Measurements from ENCODE around the gene LRRC8A.

Gene LRRC8A

DNA sequence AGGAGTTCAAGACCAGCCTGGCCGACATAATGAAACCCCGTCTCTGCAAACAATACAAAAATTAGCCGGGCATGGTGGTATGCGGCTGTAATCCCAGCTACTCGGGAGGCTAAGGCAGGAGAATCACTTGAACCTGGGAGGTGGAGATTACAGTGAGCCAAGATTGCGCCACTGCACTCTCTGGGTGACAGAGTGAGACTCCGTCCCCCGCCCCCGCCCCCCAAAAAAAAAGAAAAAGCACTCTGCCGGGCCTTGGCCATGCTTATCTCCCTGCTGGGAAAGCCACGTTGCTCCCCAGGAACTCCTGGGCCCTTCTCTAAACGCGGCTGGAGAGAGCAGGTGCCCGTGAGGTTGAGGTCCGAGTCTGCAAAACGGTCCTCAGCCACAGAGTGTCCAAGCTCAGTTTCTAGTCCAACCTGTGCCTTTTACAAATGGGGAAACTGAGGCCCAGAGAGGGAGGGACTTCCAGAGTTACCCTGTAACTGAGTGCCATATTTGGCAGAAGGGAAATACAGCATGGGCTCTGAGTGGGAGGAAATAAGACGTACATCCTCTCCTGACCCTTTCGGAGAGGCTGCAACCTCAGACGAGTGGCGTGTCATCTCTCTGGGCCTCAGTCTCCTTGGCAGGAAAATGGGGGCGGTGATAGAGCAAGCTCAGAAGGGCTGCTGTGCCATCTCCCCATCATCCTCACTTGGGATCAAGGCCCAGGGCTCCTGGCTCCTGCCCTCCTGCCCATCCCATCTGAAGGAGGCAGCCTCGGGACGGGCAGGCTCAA lies 32.3 kb downstream of the LRRC8A start:
- no peak for DNase-seq (ENCODE audit: low read depth)
- TF ChIP-seq POLR2A (IDR thresholded peaks at IDR 0.05; ENCODE audit: extremely low read depth, insufficient read length) (no peak), MYC (IDR thresholded peaks at IDR 0.05; ENCODE audit: low read depth, low read length) (no peak)
- TF ChIP-seq, protein P1, sequence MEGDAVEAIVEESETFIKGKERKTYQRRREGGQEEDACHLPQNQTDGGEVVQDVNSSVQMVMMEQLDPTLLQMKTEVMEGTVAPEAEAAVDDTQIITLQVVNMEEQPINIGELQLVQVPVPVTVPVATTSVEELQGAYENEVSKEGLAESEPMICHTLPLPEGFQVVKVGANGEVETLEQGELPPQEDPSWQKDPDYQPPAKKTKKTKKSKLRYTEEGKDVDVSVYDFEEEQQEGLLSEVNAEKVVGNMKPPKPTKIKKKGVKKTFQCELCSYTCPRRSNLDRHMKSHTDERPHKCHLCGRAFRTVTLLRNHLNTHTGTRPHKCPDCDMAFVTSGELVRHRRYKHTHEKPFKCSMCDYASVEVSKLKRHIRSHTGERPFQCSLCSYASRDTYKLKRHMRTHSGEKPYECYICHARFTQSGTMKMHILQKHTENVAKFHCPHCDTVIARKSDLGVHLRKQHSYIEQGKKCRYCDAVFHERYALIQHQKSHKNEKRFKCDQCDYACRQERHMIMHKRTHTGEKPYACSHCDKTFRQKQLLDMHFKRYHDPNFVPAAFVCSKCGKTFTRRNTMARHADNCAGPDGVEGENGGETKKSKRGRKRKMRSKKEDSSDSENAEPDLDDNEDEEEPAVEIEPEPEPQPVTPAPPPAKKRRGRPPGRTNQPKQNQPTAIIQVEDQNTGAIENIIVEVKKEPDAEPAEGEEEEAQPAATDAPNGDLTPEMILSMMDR (IDR thresholded peaks at IDR 0.05; ENCODE audit: low read depth, low read length), result no peak
- TF ChIP-seq, protein P2, sequence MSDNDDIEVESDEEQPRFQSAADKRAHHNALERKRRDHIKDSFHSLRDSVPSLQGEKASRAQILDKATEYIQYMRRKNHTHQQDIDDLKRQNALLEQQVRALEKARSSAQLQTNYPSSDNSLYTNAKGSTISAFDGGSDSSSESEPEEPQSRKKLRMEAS (IDR thresholded peaks at IDR 0.05; ENCODE audit: low read depth, low read length), result no peak
- no peak overlapping the region for H3K4me3 ChIP-seq (ENCODE audit: low read depth, low read length)

DNA sequence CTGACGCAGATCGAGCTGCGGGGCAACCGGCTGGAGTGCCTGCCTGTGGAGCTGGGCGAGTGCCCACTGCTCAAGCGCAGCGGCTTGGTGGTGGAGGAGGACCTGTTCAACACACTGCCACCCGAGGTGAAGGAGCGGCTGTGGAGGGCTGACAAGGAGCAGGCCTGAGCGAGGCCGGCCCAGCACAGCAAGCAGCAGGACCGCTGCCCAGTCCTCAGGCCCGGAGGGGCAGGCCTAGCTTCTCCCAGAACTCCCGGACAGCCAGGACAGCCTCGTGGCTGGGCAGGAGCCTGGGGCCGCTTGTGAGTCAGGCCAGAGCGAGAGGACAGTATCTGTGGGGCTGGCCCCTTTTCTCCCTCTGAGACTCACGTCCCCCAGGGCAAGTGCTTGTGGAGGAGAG lies 34.3 kb downstream of the LRRC8A start:
- no peak overlapping the region for H3K4me3 ChIP-seq (ENCODE audit: low read depth, low read length)
- TF ChIP-seq POLR2A (IDR thresholded peaks at IDR 0.05; ENCODE audit: extremely low read depth, insufficient read length), result no peak
- TF ChIP-seq, protein P2 (IDR thresholded peaks at IDR 0.05; ENCODE audit: low read depth, low read length), result no peak
- TF ChIP-seq, protein P1 (IDR thresholded peaks at IDR 0.05; ENCODE audit: low read depth, low read length), result no peak
- TF ChIP-seq MYC (IDR thresholded peaks at IDR 0.05; ENCODE audit: low read depth, low read length), result no peak
- no peak for DNase-seq (ENCODE audit: low read depth)

DNA sequence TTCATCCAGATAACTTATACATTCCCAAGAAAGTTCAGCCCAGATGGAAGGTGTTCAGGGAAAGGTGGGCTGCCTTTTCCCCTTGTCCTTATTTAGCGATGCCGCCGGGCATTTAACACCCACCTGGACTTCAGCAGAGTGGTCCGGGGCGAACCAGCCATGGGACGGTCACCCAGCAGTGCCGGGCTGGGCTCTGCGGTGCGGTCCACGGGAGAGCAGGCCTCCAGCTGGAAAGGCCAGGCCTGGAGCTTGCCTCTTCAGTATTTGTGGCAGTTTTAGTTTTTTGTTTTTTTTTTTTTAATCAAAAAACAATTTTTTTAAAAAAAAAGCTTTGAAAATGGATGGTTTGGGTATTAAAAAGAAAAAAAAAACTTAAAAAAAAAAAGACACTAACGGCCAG lies 34.8 kb downstream of the LRRC8A start:
- H3K4me3 ChIP-seq (ENCODE audit: low read depth, low read length), result no peak overlapping the region
- no peak for TF ChIP-seq POLR2A (IDR thresholded peaks at IDR 0.05; ENCODE audit: extremely low read depth, insufficient read length)
- TF ChIP-seq, protein P2 (IDR thresholded peaks at IDR 0.05; ENCODE audit: low read depth, low read length), result no peak
- TF ChIP-seq, protein P1 (IDR thresholded peaks at IDR 0.05; ENCODE audit: low read depth, low read length), result no peak
- TF ChIP-seq MYC (IDR thresholded peaks at IDR 0.05; ENCODE audit: low read depth, low read length), result no peak
- DNase-seq (ENCODE audit: low read depth), result no peak

DNA sequence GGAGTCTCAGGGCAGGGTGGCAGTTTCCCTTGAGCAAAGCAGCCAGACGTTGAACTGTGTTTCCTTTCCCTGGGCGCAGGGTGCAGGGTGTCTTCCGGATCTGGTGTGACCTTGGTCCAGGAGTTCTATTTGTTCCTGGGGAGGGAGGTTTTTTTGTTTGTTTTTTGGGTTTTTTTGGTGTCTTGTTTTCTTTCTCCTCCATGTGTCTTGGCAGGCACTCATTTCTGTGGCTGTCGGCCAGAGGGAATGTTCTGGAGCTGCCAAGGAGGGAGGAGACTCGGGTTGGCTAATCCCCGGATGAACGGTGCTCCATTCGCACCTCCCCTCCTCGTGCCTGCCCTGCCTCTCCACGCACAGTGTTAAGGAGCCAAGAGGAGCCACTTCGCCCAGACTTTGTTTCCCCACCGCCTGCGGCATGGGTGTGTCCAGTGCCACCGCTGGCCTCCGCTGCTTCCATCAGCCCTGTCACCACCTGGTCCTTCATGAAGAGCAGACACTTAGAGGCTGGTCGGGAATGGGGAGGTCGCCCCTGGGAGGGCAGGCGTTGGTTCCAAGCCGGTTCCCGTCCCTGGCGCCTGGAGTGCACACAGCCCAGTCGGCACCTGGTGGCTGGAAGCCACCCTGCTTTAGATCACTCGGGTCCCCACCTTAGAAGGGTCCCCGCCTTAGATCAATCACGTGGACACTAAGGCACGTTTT lies 35.4 kb downstream of the LRRC8A start:
- no peak overlapping the region for H3K4me3 ChIP-seq (ENCODE audit: low read depth, low read length)
- DNase-seq (ENCODE audit: low read depth), result no peak
- TF ChIP-seq POLR2A (IDR thresholded peaks at IDR 0.05; ENCODE audit: extremely low read depth, insufficient read length), result no peak
- TF ChIP-seq, protein P2 (IDR thresholded peaks at IDR 0.05; ENCODE audit: low read depth, low read length), result no peak
- TF ChIP-seq, protein P1 (IDR thresholded peaks at IDR 0.05; ENCODE audit: low read depth, low read length), result no peak
- TF ChIP-seq MYC (IDR thresholded peaks at IDR 0.05; ENCODE audit: low read depth, low read length), result no peak

DNA sequence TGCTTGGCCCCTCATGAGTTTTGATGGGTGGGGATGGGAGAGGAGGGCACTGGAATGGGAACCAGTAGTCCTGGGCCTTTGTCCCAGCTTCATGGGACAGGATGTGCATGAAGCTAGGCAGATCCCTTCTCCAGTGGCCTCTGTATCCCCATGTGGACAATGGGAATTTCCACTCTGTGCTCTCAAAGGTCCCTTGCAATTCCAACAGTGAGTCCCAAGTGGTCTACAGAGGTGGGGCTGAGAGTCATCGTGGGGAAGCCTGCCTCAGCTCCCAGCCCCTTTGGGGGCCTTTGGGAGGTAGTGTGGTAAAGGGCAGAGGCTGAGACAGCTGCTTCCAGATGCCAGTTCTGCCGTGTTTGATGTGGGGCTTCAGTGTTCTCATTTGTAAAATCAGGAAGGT lies 37.0 kb downstream of the LRRC8A start:
- DNase-seq (ENCODE audit: low read depth), result no peak
- TF ChIP-seq, protein P1 (IDR thresholded peaks at IDR 0.05; ENCODE audit: low read depth, low read length), result no peak
- TF ChIP-seq MYC (IDR thresholded peaks at IDR 0.05; ENCODE audit: low read depth, low read length) (no peak), POLR2A (IDR thresholded peaks at IDR 0.05; ENCODE audit: extremely low read depth, insufficient read length) (no peak)
- TF ChIP-seq, protein P2 (IDR thresholded peaks at IDR 0.05; ENCODE audit: low read depth, low read length), result no peak
- H3K4me3 ChIP-seq (ENCODE audit: low read depth, low read length), result no peak overlapping the region
